B cell (primary cell): ENCODE measurements around the gene GAL.
"Not testable (repeated sequence)": the region's sequence is repeated elsewhere in the genome, so short reads cannot be mapped to it uniquely, and the experiment has no call there.

ENCODE experiments used
- EZH2 ChIP-seq: IDR thresholded peaks from 2 replicates; pipeline ENCODE4 v1.6.1; 2012; ENCODE audit warnings: borderline replicate concordance, low read depth, mild to moderate bottlenecking, moderate library complexity, low read length; ENCODE audit not compliant: insufficient read depth, poor library complexity, severe bottlenecking
- TF ChIP-seq, protein P1 (sequence below): fragments of 200-600 bp; IDR thresholded peaks from one replicate; pipeline ENCODE4 v1.8.0; 2022; ENCODE audit warnings: antibody characterized with exemption, mild to moderate bottlenecking

- TF ChIP-seq, protein P1, sequence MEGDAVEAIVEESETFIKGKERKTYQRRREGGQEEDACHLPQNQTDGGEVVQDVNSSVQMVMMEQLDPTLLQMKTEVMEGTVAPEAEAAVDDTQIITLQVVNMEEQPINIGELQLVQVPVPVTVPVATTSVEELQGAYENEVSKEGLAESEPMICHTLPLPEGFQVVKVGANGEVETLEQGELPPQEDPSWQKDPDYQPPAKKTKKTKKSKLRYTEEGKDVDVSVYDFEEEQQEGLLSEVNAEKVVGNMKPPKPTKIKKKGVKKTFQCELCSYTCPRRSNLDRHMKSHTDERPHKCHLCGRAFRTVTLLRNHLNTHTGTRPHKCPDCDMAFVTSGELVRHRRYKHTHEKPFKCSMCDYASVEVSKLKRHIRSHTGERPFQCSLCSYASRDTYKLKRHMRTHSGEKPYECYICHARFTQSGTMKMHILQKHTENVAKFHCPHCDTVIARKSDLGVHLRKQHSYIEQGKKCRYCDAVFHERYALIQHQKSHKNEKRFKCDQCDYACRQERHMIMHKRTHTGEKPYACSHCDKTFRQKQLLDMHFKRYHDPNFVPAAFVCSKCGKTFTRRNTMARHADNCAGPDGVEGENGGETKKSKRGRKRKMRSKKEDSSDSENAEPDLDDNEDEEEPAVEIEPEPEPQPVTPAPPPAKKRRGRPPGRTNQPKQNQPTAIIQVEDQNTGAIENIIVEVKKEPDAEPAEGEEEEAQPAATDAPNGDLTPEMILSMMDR: not testable (repeated sequence)
- TF ChIP-seq EZH2: not testable (repeated sequence)
Measured at GRCh38 chr11:68635883-68636282, 48.5 kb upstream of the GAL start.
